Measurements from ENCODE around the gene NEK7.

- TF ChIP-seq EP300 (IDR thresholded peaks at IDR 0.05) (no peak), POLR2A (IDR thresholded peaks at IDR 0.05) (no peak), CTCF (IDR thresholded peaks at IDR 0.05) (no peak)
Observed at GRCh38 chr1:198174297-198174696, 17.5 kb downstream of the NEK7 start.

Data from tibial nerve (tissue), 4 donors.